Neuronal stem cell (in vitro differentiated cells): ENCODE results near the gene SLC26A6.
A peak's percentile ranks its signal among the peaks of the same experiment; 100 is the strongest.

Experiments used
- DNase-seq: peaks from one replicate; pipeline ENCODE4 v3.0.0-alpha.2; 2013; ENCODE audit warnings: low spot score
- H2AFZ ChIP-seq: one replicate; pipeline ENCODE4 v1.6.1; 2013; ENCODE audit warnings: mild to moderate bottlenecking, low read length, inconsistent platforms
- H2AK5ac ChIP-seq: 2 replicates; pipeline ENCODE4 v1.6.1; 2013; ENCODE audit warnings: low read depth, mild to moderate bottlenecking, inconsistent platforms, low read length, moderate library complexity, mixed read lengths
- H2BK120ac ChIP-seq: 2 replicates; pipeline ENCODE4 v1.6.1; 2013; ENCODE audit warnings: low read depth, mild to moderate bottlenecking, inconsistent platforms, low read length, moderate library complexity, mixed read lengths
- H2BK12ac ChIP-seq: one replicate; pipeline ENCODE4 v1.6.1; 2013; ENCODE audit warnings: low read length, inconsistent platforms
- H2BK15ac ChIP-seq: 2 replicates; pipeline ENCODE4 v1.6.1; 2013; ENCODE audit warnings: mild to moderate bottlenecking, low read length, inconsistent platforms, mixed read lengths
- H2BK5ac ChIP-seq: one replicate; pipeline ENCODE4 v1.6.1; 2013; ENCODE audit warnings: inconsistent platforms, mild to moderate bottlenecking, low read length, moderate library complexity
- H3K14ac ChIP-seq: one replicate; pipeline ENCODE4 v1.6.1; 2013; ENCODE audit warnings: low read length, inconsistent platforms
- H3K18ac ChIP-seq: 2 replicates; pipeline ENCODE4 v1.6.1; 2013; ENCODE audit warnings: low read length, inconsistent platforms
- H3K23ac ChIP-seq: 2 replicates; pipeline ENCODE4 v1.6.1; 2013; ENCODE audit warnings: low read depth, mild to moderate bottlenecking, mixed read lengths, low read length, inconsistent platforms; ENCODE audit not compliant: poor library complexity
- H3K27ac ChIP-seq: replicated peaks from 3 replicates; pipeline ENCODE4 v1.5.1; 2013; ENCODE audit warnings: low read length, inconsistent platforms
- H3K27me3 ChIP-seq, 3 experiments: 2 replicates each; pipeline ENCODE4 v1.6.1; 2013; ENCODE audit warnings: low read length in 3 of 3, mild to moderate bottlenecking in 2 of 3, inconsistent platforms in 1 of 3, low read depth in 1 of 3, mixed read lengths in 1 of 3, moderate library complexity in 1 of 3; ENCODE audit not compliant: control insufficient read depth in 3 of 3, insufficient read depth in 3 of 3
- H3K36me3 ChIP-seq, 2 donors: replicated peaks in 1 of 2; 2 replicates each; pipeline ENCODE4 v1.6.1; 2013; ENCODE audit warnings: low read length in 2 of 2; ENCODE audit not compliant: control insufficient read depth in 2 of 2, insufficient read depth in 2 of 2
- H3K4ac ChIP-seq: 2 replicates; pipeline ENCODE4 v1.6.1; 2013; ENCODE audit warnings: inconsistent platforms, mild to moderate bottlenecking, low read length, moderate library complexity
- H3K4me1 ChIP-seq, 2 donors: 1 replicate in 1 of 2; 2 replicates in 1 of 2; pipeline ENCODE4 v1.6.1; 2013; ENCODE audit warnings: low read length in 2 of 2, low read depth in 1 of 2; ENCODE audit not compliant: control insufficient read depth in 2 of 2, insufficient read depth in 1 of 2
- H3K4me2 ChIP-seq: one replicate; pipeline ENCODE4 v1.6.1; 2013; ENCODE audit warnings: mild to moderate bottlenecking, low read length, inconsistent platforms; ENCODE audit not compliant: insufficient read depth, poor library complexity, severe bottlenecking
- H3K4me3 ChIP-seq, 2 donors: 2 replicates each; pipeline ENCODE4 v1.5.1; 2013; ENCODE audit warnings: low read length in 2 of 2, mild to moderate bottlenecking in 2 of 2, inconsistent platforms in 1 of 2, moderate library complexity in 1 of 2
- H3K79me1 ChIP-seq: one replicate; pipeline ENCODE4 v1.6.1; 2013; ENCODE audit warnings: low read depth, mild to moderate bottlenecking, inconsistent platforms, low read length, moderate library complexity
- H3K9ac ChIP-seq: one replicate; pipeline ENCODE4 v1.6.1; 2013; ENCODE audit warnings: mild to moderate bottlenecking, low read depth, low read length, inconsistent platforms; ENCODE audit not compliant: poor library complexity
- H3K9me3 ChIP-seq, 2 donors: replicated peaks in 1 of 2; 2 replicates each; pipeline versions ENCODE3 to v1.6.1; 2013; ENCODE audit warnings: low read length in 2 of 2, mild to moderate bottlenecking in 2 of 2, inconsistent platforms in 1 of 2, low read depth in 1 of 2, mixed read lengths in 1 of 2, moderate library complexity in 1 of 2; ENCODE audit not compliant: control insufficient read depth in 2 of 2, insufficient read depth in 1 of 2
- H4K8ac ChIP-seq: one replicate; pipeline ENCODE4 v1.6.1; 2013; ENCODE audit warnings: low read depth, mild to moderate bottlenecking, inconsistent platforms, low read length, moderate library complexity
- H4K91ac ChIP-seq: one replicate; pipeline ENCODE4 v1.6.1; 2013; ENCODE audit warnings: low read length, low read depth, mild to moderate bottlenecking, inconsistent platforms; ENCODE audit not compliant: poor library complexity
- WGBS, 2 donors: extraction: QIAGEN DNeasy Blood & Tissue Kit; methylation state at CpG; one replicate each; pipeline ENCODE4 v1.1.7; 2013; ENCODE audit warnings: missing lambda C conversion rate in 2 of 2, mixed read lengths in 1 of 2; ENCODE audit not compliant: insufficient read length in 2 of 2, insufficient replicate concordance in 1 of 2; ENCODE audit errors: extremely low coverage in 2 of 2; 5-methylcytosine and 5-hydroxymethylcytosine counted together

SLC26A6 gene

DNA sequence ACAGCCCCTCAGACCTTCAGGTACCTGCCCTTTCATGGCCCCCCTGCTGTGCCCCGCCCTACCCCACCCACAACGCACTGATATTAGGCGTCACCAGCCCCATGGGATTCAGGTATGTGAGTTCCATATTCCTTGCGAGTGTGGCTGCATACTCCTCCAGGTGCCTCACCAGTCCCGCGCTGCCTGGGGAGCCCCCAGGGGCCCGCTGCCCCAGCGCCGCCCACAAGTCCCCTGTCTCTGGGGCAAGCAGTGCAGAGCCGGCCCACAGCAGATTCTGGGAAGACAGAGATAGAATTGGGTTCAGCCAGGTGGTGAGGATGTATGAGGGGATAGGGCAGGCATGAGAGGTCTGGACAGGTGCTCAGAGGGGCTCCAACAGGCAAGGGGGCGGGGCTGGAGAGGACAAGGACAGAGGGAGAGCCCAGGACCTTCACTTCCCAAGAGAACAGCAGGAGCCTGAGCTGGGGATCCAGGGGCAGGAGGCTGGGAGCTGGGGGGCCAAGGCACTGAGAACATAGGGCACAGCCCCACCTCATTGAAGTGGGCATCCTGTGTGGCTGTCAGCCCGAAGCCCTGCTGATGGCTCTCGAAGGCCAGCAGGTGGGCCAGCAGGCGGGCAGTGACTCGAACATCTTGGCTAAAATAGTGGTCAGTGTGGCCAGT lies 13.1 kb upstream of the SLC26A6 start:
- Histone ChIP-seq H3K18ac (no peak overlapping the region), H3K14ac (no peak overlapping the region), H4K8ac (no peak overlapping the region), H3K27ac (no peak overlapping the region), H3K79me1 (peaks cover 3% of the 10 kb centered on the region), H3K9ac (no peak overlapping the region), H3K36me3 (peaks cover 43 to 90% of the 10 kb centered on the region in 2 donors), H2BK120ac (no peak overlapping the region), H2BK5ac (no peak overlapping the region), H3K4ac (no peak overlapping the region), H2BK15ac (no peak overlapping the region), H3K4me2 (no peak overlapping the region), H2BK12ac (no peak overlapping the region), H3K9me3 (no peaks in the 10 kb centered on the region), H2AK5ac (no peak overlapping the region), H3K4me1 (no peaks in the 10 kb centered on the region), H3K4me3 (no peak overlapping the region), H3K23ac (no peak overlapping the region), H4K91ac (no peak overlapping the region), H2AFZ (no peak overlapping the region), H3K27me3 (no peaks in the 10 kb centered on the region)
- DNase-seq: no peak
- no CpG with 5 or more reads among the region's 15 CpGs for WGBS, 2 donors

DNA sequence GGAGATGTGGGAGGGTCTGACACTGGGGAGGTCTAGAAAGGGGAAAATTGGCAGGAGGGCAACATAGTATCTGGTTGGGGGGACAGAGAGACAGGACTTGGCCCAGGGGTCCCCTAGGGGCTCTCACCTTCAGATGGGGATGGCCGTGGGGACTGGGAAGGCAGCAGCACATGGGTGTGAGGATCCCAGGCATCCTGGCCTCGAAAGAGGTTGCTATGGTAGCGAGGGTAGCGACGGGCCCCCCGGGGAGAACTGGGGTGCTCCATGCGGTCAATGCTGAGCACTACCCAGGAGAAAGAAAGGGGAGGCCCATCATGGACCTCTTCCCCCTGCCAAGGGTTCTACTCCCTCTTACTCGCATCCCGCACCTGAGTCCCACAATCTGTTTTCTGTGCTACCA lies 12.5 kb upstream of the SLC26A6 start:
- H3K79me1 ChIP-seq: peaks cover 3% of the 10 kb centered on the region
- no peak overlapping the region for H2BK120ac ChIP-seq
- no peak overlapping the region for H2BK5ac ChIP-seq
- no peak overlapping the region for H3K4ac ChIP-seq
- H3K36me3 ChIP-seq: peaks cover 40 to 90% of the 10 kb centered on the region in 2 donors
- H3K23ac ChIP-seq: peak overlapping the region; percentile 20
- H2BK15ac ChIP-seq: no peak overlapping the region
- H3K18ac ChIP-seq: no peak overlapping the region
- WGBS, 2 donors: no CpG with 5 or more reads among the region's 9 CpGs
- no peak overlapping the region for H4K91ac ChIP-seq
- no peak overlapping the region for H2AFZ ChIP-seq
- no peak overlapping the region for H3K4me2 ChIP-seq
- no peaks in the 10 kb centered on the region for H3K27me3 ChIP-seq
- H3K4me3 ChIP-seq: no peak overlapping the region
- no peak overlapping the region for H2AK5ac ChIP-seq
- H3K4me1 ChIP-seq: no peaks in the 10 kb centered on the region
- peaks cover 0 to 2% of the 10 kb centered on the region in 2 donors for H3K9me3 ChIP-seq
- no peak overlapping the region for H3K27ac ChIP-seq
- H3K9ac ChIP-seq: no peak overlapping the region
- H4K8ac ChIP-seq: no peak overlapping the region
- DNase-seq: no peak
- no peak overlapping the region for H3K14ac ChIP-seq
- no peak overlapping the region for H2BK12ac ChIP-seq

DNA sequence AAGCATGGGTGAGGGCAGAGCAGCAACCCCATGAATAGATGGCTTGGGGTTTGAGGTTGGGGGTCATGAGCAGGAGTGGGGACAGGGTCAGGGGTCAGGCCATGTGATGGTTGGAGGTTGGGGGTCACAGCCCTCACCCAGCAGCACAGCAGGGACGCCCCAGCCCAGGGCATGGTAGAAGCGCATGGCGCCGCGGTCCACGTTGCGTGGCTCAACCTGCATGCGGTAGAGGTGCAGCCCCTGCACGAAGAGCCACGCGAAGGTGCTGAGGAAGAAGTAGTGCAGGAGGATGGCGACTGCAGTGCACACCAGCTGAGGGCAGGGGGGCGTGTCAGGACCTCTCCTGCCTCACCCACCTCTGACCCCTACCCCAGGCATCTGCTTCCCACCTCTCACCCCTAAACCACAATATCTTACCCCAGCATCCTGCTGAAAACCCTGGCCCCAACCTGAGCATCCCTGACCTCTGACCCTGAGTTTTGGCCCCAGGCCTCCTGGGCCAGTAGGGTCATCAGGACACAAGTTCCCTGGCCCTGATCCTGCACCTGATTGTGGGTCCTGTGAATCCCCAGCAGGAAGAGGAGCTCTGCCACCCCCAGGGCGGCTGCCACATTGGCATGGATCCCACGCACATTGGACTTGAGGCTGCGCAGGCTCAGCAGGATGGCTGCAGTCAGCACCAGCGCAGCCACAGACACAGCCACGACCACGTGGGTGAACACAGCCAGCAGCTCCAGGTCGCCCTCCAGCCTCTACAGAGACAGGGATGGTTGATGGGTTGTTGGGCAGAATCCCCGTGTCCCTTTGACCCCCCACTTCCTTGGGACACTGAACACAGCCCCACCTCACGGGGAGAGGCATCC lies 9.9 kb upstream of the SLC26A6 start:
- peaks cover 3% of the 10 kb centered on the region for H3K79me1 ChIP-seq
- no peak overlapping the region for H4K8ac ChIP-seq
- peak overlapping the region; percentile 21 for H3K9ac ChIP-seq
- H3K14ac ChIP-seq: no peak overlapping the region
- no CpG with 5 or more reads among the region's 22 CpGs for WGBS, 2 donors
- no peak overlapping the region for H2BK5ac ChIP-seq
- H3K18ac ChIP-seq: no peak overlapping the region
- DNase-seq: no peak
- H3K4me3 ChIP-seq: no peak overlapping the region
- no peak overlapping the region for H2BK120ac ChIP-seq
- no peak overlapping the region for H4K91ac ChIP-seq
- peaks cover 0 to 2% of the 10 kb centered on the region in 2 donors for H3K9me3 ChIP-seq
- H2AK5ac ChIP-seq: no peak overlapping the region
- H3K4me2 ChIP-seq: no peak overlapping the region
- H3K27ac ChIP-seq: no peak overlapping the region
- no peak overlapping the region for H2AFZ ChIP-seq
- H3K4me1 ChIP-seq: no peaks in the 10 kb centered on the region
- H2BK15ac ChIP-seq: no peak overlapping the region
- H3K23ac ChIP-seq: peak overlapping the region; percentile 85
- H3K27me3 ChIP-seq: no peaks in the 10 kb centered on the region
- H3K4ac ChIP-seq: peak overlapping the region; percentile 37
- peaks cover 44 to 92% of the 10 kb centered on the region in 2 donors for H3K36me3 ChIP-seq
- H2BK12ac ChIP-seq: no peak overlapping the region

DNA sequence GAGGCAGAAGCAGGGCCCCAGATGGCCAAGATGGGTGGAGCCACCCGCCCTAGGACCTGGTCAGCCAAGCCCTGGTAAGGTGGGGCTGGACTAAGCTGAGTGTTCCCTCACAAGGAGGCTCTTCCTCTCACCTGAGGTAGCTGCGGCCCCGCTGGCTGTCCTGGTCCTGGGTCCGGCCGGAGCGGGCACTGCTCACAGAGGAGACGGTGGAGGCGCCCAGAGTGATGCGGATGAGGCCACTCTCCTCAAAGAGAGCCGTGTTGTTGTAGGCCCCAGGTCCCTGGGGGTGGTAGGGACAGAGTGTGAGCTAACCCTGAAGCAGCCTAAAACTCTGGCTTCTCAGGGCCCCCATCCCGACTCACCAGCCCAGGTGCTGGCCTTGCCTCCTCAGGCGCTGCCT lies 7.3 kb upstream of the SLC26A6 start:
- peaks cover 0 to 2% of the 10 kb centered on the region in 2 donors for H3K9me3 ChIP-seq
- H3K79me1 ChIP-seq: peaks cover 6% of the 10 kb centered on the region
- H2BK5ac ChIP-seq: no peak overlapping the region
- H2BK12ac ChIP-seq: no peak overlapping the region
- no peak overlapping the region for H4K8ac ChIP-seq
- no peak overlapping the region for H3K27ac ChIP-seq
- no peak overlapping the region for H2AK5ac ChIP-seq
- no peak overlapping the region for H2BK120ac ChIP-seq
- no peaks in the 10 kb centered on the region for H3K27me3 ChIP-seq
- peaks cover 48 to 92% of the 10 kb centered on the region in 2 donors for H3K36me3 ChIP-seq
- no CpG with 5 or more reads among the region's 12 CpGs for WGBS, 2 donors
- H3K14ac ChIP-seq: no peak overlapping the region
- H2AFZ ChIP-seq: no peak overlapping the region
- H3K4me2 ChIP-seq: no peak overlapping the region
- no peak for DNase-seq
- H4K91ac ChIP-seq: no peak overlapping the region
- no peak overlapping the region for H2BK15ac ChIP-seq
- H3K23ac ChIP-seq: peak overlapping the region; percentile 6
- H3K4ac ChIP-seq: no peak overlapping the region
- H3K4me3 ChIP-seq: no peak overlapping the region
- H3K18ac ChIP-seq: no peak overlapping the region
- H3K9ac ChIP-seq: peak overlapping the region; percentile 60
- no peaks in the 10 kb centered on the region for H3K4me1 ChIP-seq
